Sigmoid colon (tissue), 7 donors: ENCODE results near the gene COTL1. TPM values are rescaled to one million over a fixed set of nuclear protein-coding genes. Genes with fewer than 3 reads are reported as not detected.

Experiments used
- DNase-seq: peaks from one replicate; pipeline ENCODE4 v3.0.0-alpha.2; 2019
- H3K27ac ChIP-seq, 4 donors: fragments of 200-600 bp; sonication (generic); one replicate each; pipeline ENCODE4 v1.5.1; 2016 to 2019; ENCODE audit warnings: mild to moderate bottlenecking in 1 of 4
- H3K27me3 ChIP-seq, 3 donors: fragments of 200-600 bp; sonication (generic); one replicate each; pipeline ENCODE4 v1.5.1; 2019; ENCODE audit warnings: mild to moderate bottlenecking in 1 of 3
- H3K36me3 ChIP-seq, 4 donors: fragments of 200-600 bp; sonication (generic); one replicate each; pipeline ENCODE4 v1.5.1; 2016 to 2019
- H3K4me1 ChIP-seq, 4 donors: fragments of 200-600 bp; sonication (generic); one replicate each; pipeline ENCODE4 v1.5.1; 2017 to 2019
- H3K4me3 ChIP-seq, 4 donors: fragments of 200-600 bp; sonication (generic); one replicate each; pipeline ENCODE4 v1.5.1; 2017 to 2019; ENCODE audit warnings: mild to moderate bottlenecking in 2 of 4, moderate library complexity in 1 of 4
- H3K9me3 ChIP-seq, 4 donors: fragments of 200-600 bp in 3 of 4; sonication (generic) in 3 of 4; one replicate each; pipeline versions ENCODE4 v1.5.1 to v1.6.1; 2013 to 2019
- CTCF ChIP-seq, 4 experiments: fragments of 450-650 bp in 3 of 4; fragments of 200-600 bp in 1 of 4; IDR thresholded peaks; one replicate each; pipeline ENCODE4 v1.5.1; 2016 to 2019; ENCODE audit warnings: antibody characterized with exemption in 4 of 4, mild to moderate bottlenecking in 3 of 4, moderate library complexity in 2 of 4
- EP300 ChIP-seq, 4 donors: sonication (generic); formaldehyde crosslinking; IDR thresholded peaks; one replicate each; pipeline ENCODE4 v1.6.1; 2017; ENCODE audit warnings: antibody characterized with exemption in 4 of 4
- POLR2A ChIP-seq, 2 donors: fragments of 450-650 bp; IDR thresholded peaks; one replicate each; pipeline ENCODE4 v1.6.1; 2016; ENCODE audit warnings: antibody characterized with exemption in 2 of 2, mild to moderate bottlenecking in 2 of 2, moderate library complexity in 2 of 2
- POLR2AphosphoS5 ChIP-seq, 4 donors: sonication (generic); formaldehyde crosslinking; IDR thresholded peaks; one replicate each; pipeline ENCODE4 v1.6.1; 2017; ENCODE audit warnings: antibody characterized with exemption in 4 of 4
- WGBS, 2 donors: extraction: QIAGEN DNeasy Blood & Tissue Kit; methylation state at CpG; one replicate each; pipeline ENCODE4 v1.1.7; 2013; 5-methylcytosine and 5-hydroxymethylcytosine counted together
- intact Hi-C: fragments of 100-400 bp; cut with DNase I; formaldehyde crosslinking; loops from one replicate; pipeline ENCODE4 v1.15.1; 2023
- polyA plus RNA-seq, 3 donors: library from polyadenylated mRNA; stranded (reverse); fragments of 200-250 nt; gene quantifications; one replicate each; pipeline ENCODE4 v1.2.3, GENCODE V29; 2013
- total RNA-seq, 4 donors: library from RNA; depleted of rRNA; stranded (reverse); fragments of >200 nt; gene quantifications; one replicate each; pipeline ENCODE4 v1.1.0, GENCODE V29; 2016
- donor health status: healthy with polysubstance abuse.
- donor health status: Bipolar disorder and iron deficiency.
- donor health status: healthy.

Gene COTL1
- total and polyA plus RNA-seq, 7 donors: 34.6 to 160 (median 48.6) TPM

DNA sequence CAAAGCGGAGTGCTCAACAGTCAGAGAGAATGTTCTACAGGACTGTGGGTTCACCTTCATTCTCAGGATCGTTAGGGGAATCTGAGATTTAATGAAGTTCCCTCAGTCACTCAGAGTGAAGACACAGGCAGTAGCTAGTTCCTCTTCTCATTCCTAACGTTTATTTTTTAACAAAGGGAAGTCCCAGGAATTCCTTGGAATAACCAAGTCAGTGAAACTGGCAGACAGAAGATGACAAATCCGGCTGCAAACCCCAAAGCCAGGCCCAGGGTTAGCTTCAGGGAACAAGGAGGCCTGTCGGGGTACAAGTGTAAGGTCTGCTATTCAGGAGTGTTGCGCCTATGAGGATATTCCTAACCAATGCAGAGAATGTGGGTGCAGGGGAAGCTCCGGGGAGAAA is 42.0 kb downstream of the COTL1 start:
- no peaks in the 10 kb centered on the region for H3K4me1 ChIP-seq
- intact Hi-C loops: no loop called here
- no peak overlapping the region for H3K4me3 ChIP-seq
- 86 to 87% methylated on average over 7 of the region's 7 CpGs for WGBS, 2 donors
- H3K27me3 ChIP-seq: no peaks in the 10 kb centered on the region
- DNase-seq: no peak
- H3K36me3 ChIP-seq: no peaks in the 10 kb centered on the region
- H3K9me3 ChIP-seq: no peaks in the 10 kb centered on the region
- no peak overlapping the region for H3K27ac ChIP-seq
- TF ChIP-seq CTCF (IDR thresholded peaks at IDR 0.05) (no peak), EP300 (IDR thresholded peaks at IDR 0.05) (no peak), POLR2A (IDR thresholded peaks at IDR 0.05) (no peak), POLR2AphosphoS5 (IDR thresholded peaks at IDR 0.05) (no peak)

DNA sequence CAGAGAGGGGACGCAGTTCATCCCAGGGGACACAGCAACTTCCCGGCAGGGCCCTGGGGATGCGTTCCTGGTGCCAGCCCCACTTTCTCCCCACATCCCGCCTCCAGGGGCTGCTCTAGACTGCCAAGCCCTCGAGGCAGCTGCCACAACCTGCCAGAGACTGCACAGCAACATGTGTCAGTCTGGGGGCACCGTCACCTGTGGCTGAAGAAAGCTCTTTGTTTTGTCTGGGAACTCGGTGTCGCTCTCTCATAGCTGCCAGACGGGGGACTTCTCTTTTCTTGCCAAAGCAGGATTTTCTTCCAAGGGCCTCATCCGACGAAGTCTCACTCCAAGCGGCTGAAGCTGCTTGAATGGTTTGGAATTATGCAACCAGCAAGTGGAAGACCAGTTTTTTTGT is 43.7 kb downstream of the COTL1 start:
- Histone ChIP-seq H3K27ac (no peak overlapping the region), H3K27me3 (no peaks in the 10 kb centered on the region), H3K9me3 (peaks cover 0 to 2% (median 0%) of the 10 kb centered on the region in 4 donors), H3K4me1 (no peaks in the 10 kb centered on the region), H3K36me3 (no peaks in the 10 kb centered on the region), H3K4me3 (no peak overlapping the region)
- intact Hi-C loops: no loop called here
- DNase-seq: no peak
- TF ChIP-seq CTCF (IDR thresholded peaks at IDR 0.05) (no peak), POLR2AphosphoS5 (IDR thresholded peaks at IDR 0.05) (no peak), EP300 (IDR thresholded peaks at IDR 0.05) (no peak), POLR2A (IDR thresholded peaks at IDR 0.05) (no peak)
- WGBS, 2 donors: 86 to 94% methylated on average over 12 of the region's 12 CpGs

GRCh38 chr16:84572096-84572495 is 45.8 kb downstream of the COTL1 start:
- Histone ChIP-seq H3K36me3 (no peaks in the 10 kb centered on the region), H3K9me3 (peaks cover 0 to 2% (median 0%) of the 10 kb centered on the region in 4 donors), H3K27ac (no peak overlapping the region), H3K4me1 (no peaks in the 10 kb centered on the region), H3K4me3 (no peak overlapping the region), H3K27me3 (no peaks in the 10 kb centered on the region)
- TF ChIP-seq POLR2AphosphoS5 (IDR thresholded peaks at IDR 0.05): no peak
- TF ChIP-seq CTCF (IDR thresholded peaks at IDR 0.05): no peak
- TF ChIP-seq EP300 (IDR thresholded peaks at IDR 0.05): no peak
- no peak for TF ChIP-seq POLR2A (IDR thresholded peaks at IDR 0.05)
- 67 to 76% methylated on average over 5 of the region's 5 CpGs for WGBS, 2 donors
- no peak for DNase-seq
- intact Hi-C loops: no loop called here

DNA sequence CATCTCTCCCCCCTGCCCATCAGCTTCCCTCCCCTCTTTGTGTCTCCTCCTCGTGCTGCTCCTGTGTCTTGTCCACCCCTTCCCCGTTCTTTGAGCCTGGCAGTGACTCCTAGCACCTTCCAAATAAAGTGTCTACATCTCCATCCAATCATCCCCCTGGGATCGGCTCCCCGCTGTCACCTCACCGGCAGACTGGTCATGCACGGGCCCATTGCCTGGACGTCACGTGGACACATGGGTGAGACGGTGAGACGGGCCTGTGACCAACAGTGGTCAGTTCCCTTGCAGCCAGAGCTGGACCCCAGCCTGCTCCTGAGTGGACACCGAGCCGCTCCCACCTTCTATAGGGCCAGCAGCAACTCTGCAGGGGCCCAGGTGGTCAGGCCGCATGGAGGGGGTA is 46.4 kb downstream of the COTL1 start:
- H3K36me3 ChIP-seq: peaks cover 0 to under 1% (median 0%) of the 10 kb centered on the region in 4 donors
- H3K9me3 ChIP-seq: peaks cover 0 to 2% (median 0%) of the 10 kb centered on the region in 4 donors
- H3K4me3 ChIP-seq: no peak overlapping the region
- intact Hi-C loops: no loop called here
- TF ChIP-seq CTCF (IDR thresholded peaks at IDR 0.05) (no peak), EP300 (IDR thresholded peaks at IDR 0.05) (no peak), POLR2AphosphoS5 (IDR thresholded peaks at IDR 0.05) (no peak), POLR2A (IDR thresholded peaks at IDR 0.05) (no peak)
- DNase-seq: no peak
- H3K4me1 ChIP-seq: no peaks in the 10 kb centered on the region
- no peaks in the 10 kb centered on the region for H3K27me3 ChIP-seq
- no peak overlapping the region for H3K27ac ChIP-seq
- WGBS, 2 donors: 97 to 98% methylated on average over 13 of the region's 13 CpGs

- H3K27me3 ChIP-seq: no peaks in the 10 kb centered on the region
- H3K4me1 ChIP-seq: no peaks in the 10 kb centered on the region
- peaks cover 0 to 7% (median 5%) of the 10 kb centered on the region in 4 donors for H3K36me3 ChIP-seq
- no peak for DNase-seq
- intact Hi-C loops: no loop called here
- H3K4me3 ChIP-seq: no peak overlapping the region
- WGBS, 2 donors: 95 to 97% methylated on average over 14 of the region's 14 CpGs
- no peak overlapping the region for H3K27ac ChIP-seq
- peaks cover 0 to 2% (median 0%) of the 10 kb centered on the region in 4 donors for H3K9me3 ChIP-seq
- TF ChIP-seq EP300 (IDR thresholded peaks at IDR 0.05): no peak
- TF ChIP-seq POLR2AphosphoS5 (IDR thresholded peaks at IDR 0.05): no peak
- TF ChIP-seq POLR2A (IDR thresholded peaks at IDR 0.05): no peak
- TF ChIP-seq CTCF (IDR thresholded peaks at IDR 0.05): no peak
Observed at GRCh38 chr16:84570739-84571403, 47.0 kb downstream of the COTL1 start.
